A673 (cell line): ENCODE results near the gene PRR20G.

ENCODE experiments used
- CTCF ChIP-seq: fragments of 300-800, 200-600 bp; sonication (generic); conservative IDR thresholded peaks from 2 replicates; pipeline ENCODE4 v1.5.1; 2017; ENCODE audit warnings: low read depth, mild to moderate bottlenecking, antibody characterized with exemption, low read length, moderate library complexity, mixed read lengths
- EZH2 ChIP-seq: fragments of 200-600 bp; sonication (generic); IDR thresholded peaks from 2 replicates; pipeline ENCODE4 v1.6.1; 2017; ENCODE audit warnings: borderline replicate concordance, low read depth, mild to moderate bottlenecking, mixed read lengths, antibody characterized with exemption, low read length; ENCODE audit not compliant: poor library complexity, severe bottlenecking

- TF ChIP-seq CTCF (no peak), EZH2 (no peak)
Observed at GRCh38 chr3:127237835-127238234, 50.0 kb downstream of the PRR20G start.
